Activated T-helper 2 cell treated with anti-CD3 and anti-CD28 coated beads, Interferon-gamma antibody, Interleukin-2, Interleukin-4, amounts not matched to agents 10 μg/mL and 5 μg/mL and 100 μg/mL, durations not matched to agents 14 hours and 24 hours and 36 hours (primary cell): ENCODE measurements around the gene RGS7BP. TPM values are rescaled to one million over a fixed set of nuclear protein-coding genes. Genes with fewer than 3 reads are reported as not detected.

Source experiments
- DNase-seq: peaks from one replicate; pipeline ENCODE4 v3.0.0; 2021; ENCODE audit warnings: low spot score
- H3K27ac Mint-ChIP-seq: one replicate; pipeline ENCODE4 v1.8.0; 2021; ENCODE audit warnings: mixed read lengths
- H3K27me3 Mint-ChIP-seq: one replicate; pipeline ENCODE4 v1.8.0; 2021; ENCODE audit warnings: low read depth, mixed read lengths
- H3K36me3 Mint-ChIP-seq: one replicate; pipeline ENCODE4 v1.8.0; 2021; ENCODE audit warnings: low read depth, mixed read lengths
- H3K4me1 Mint-ChIP-seq: one replicate; pipeline ENCODE4 v1.8.0; 2021; ENCODE audit warnings: low read depth, mixed read lengths
- H3K4me3 Mint-ChIP-seq: one replicate; pipeline ENCODE4 v1.8.0; 2021; ENCODE audit warnings: low read depth, mild to moderate bottlenecking, moderate library complexity, mixed read lengths
- H3K9me3 Mint-ChIP-seq: one replicate; pipeline ENCODE4 v1.8.0; 2021; ENCODE audit warnings: mixed read lengths
- intact Hi-C: fragments of 100-400 bp; cut with micrococcal nuclease; formaldehyde crosslinking; loops from one replicate; pipeline ENCODE4 v1.15.1; 2023
- total RNA-seq: library from RNA; stranded (reverse); gene quantifications from 2 replicates; pipeline ENCODE4 v1.2.3, GENCODE V29; 2022

RGS7BP gene
- total RNA-seq, 1 donor from 2014 or later: not detected

DNA sequence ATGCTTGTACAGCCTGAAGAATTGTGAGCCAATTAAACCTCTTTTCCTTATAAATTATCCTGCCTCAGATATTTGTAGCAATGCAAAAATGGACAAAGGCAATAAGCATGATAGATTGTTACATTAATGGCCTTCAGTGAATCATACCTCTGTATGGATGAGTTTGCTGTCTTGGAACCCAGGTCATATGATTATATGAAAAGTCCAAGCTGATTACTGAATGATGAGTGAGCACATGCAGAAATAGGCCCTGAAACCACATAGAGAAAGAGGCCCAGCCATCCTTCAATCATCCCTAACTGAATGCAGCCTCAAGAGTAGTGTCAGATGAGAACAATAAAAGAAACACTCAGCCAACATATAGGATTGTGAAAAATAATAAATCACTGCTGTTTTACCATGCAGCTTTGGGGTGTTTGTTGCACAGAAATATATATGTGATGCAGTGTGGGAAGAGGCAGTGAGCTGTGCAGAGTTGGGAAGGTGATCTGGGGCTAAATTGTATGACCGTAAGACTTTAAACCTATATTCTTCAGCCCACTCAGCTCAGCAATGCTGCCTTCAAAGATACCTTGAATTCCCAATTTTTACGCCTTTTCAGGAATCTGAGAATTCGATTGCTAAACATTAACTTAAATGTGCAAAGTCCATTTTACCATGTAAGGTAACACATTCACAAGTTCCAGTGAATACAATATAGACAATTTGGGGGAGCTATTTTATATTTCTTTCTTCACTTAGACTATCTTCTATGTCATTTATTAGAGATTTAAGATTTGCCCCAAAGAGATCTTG lies 148.1 kb downstream of the RGS7BP start:
- Mint-ChIP-seq H3K9me3 (no peaks in the 10 kb centered on the region), H3K4me3 (no peak overlapping the region), H3K27ac (no peak overlapping the region), H3K27me3 (peaks cover 6% of the 10 kb centered on the region), H3K4me1 (no peaks in the 10 kb centered on the region), H3K36me3 (no peaks in the 10 kb centered on the region)
- intact Hi-C loops: no loop called here
- no peak for DNase-seq

DNA sequence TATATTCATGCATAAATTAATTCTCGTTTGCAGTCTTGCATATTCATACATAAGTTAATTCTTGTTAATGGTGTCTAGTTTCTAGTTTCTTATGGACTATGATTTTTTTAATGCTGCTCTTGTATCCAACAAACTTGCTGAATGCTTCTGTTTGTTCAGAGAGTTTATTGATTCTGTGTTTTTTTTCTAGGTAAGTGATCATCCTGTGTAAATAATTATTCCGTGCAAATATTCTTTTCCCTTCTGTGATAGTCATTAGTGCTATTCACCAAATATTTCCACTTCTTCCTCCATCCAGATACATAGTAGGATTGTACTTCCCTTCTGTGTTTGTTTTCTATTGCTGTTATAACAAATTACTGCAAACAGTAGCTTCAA lies 148.7 kb downstream of the RGS7BP start:
- H3K36me3 Mint-ChIP-seq: no peaks in the 10 kb centered on the region
- H3K4me3 Mint-ChIP-seq: no peak overlapping the region
- peaks cover 7% of the 10 kb centered on the region for H3K27me3 Mint-ChIP-seq
- no peak overlapping the region for H3K27ac Mint-ChIP-seq
- intact Hi-C loops: no loop called here
- no peak for DNase-seq
- H3K4me1 Mint-ChIP-seq: no peaks in the 10 kb centered on the region
- H3K9me3 Mint-ChIP-seq: no peaks in the 10 kb centered on the region

DNA sequence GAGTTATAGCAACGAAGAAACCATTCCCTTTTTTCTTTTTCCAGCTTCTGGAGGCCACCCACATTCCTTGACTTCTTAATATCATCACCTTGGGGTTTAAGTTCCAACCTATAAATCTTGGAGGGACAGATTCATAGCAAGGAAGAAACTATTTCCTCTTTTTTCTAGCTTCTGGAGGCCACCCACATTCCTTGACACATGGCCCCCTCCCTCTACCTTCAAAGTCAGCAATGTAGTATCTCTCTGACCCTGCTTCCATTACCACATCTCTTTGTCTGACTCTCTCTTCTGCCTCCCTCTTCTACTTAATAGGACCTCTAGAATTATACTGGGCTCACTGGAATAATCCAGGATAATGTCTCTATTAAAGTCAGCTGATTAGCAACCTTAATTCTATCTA lies 149.8 kb downstream of the RGS7BP start:
- intact Hi-C loops: no loop called here
- Mint-ChIP-seq H3K36me3 (no peaks in the 10 kb centered on the region), H3K4me1 (no peaks in the 10 kb centered on the region)

DNA sequence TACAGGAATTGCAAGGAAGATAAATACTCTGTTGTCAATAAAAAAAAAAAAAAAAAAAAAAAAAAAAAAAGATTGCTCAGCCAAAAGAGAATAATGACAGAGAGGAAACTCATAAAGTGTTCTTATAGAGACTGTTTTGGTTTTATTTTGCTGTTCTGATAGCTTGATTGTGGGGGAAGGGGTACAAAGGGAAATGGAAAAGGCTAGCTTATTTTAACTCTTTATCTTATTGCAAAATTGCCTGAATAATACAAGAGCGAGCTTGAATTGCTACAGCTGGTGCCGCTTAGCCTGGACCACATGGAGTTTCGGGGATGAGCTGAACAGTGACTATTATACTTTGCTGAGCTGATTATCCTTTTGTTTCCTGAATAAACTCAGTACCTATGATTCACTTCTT lies 153.5 kb downstream of the RGS7BP start:
- intact Hi-C loops: no loop called here
- H3K4me1 Mint-ChIP-seq: no peaks in the 10 kb centered on the region
- no peaks in the 10 kb centered on the region for H3K9me3 Mint-ChIP-seq
- H3K27ac Mint-ChIP-seq: no peak overlapping the region
- no peak overlapping the region for H3K4me3 Mint-ChIP-seq
- no peak for DNase-seq
- peaks cover 8% of the 10 kb centered on the region for H3K27me3 Mint-ChIP-seq
- no peaks in the 10 kb centered on the region for H3K36me3 Mint-ChIP-seq

More for the DNA sequence above, 149.8 kb downstream of the RGS7BP start:
- no peak for DNase-seq
- H3K4me3 Mint-ChIP-seq: no peak overlapping the region
- no peaks in the 10 kb centered on the region for H3K9me3 Mint-ChIP-seq
- H3K27ac Mint-ChIP-seq: no peak overlapping the region
- peaks cover 7% of the 10 kb centered on the region for H3K27me3 Mint-ChIP-seq

Other genes starting within 250 kb of the RGS7BP start
- gene SHISAL2B, start 184.5 kb downstream of the RGS7BP start, total RNA-seq: not detected in 2 replicates